Fibroblast of mammary gland (primary cell): ENCODE results near the gene POU6F2.

ENCODE experiments used
- DNase-seq: peaks from one replicate; pipeline ENCODE4 v3.0.0-alpha.2; 2010; ENCODE audit warnings: low read depth
- H3K4me3 ChIP-seq: 2 replicates; pipeline ENCODE4 v1.5.1; 2011; ENCODE audit warnings: low read depth, mild to moderate bottlenecking, low read length, moderate library complexity; ENCODE audit not compliant: control insufficient read depth
- CTCF ChIP-seq: conservative IDR thresholded peaks from 2 replicates; pipeline ENCODE4 v1.5.1; 2011; ENCODE audit warnings: low read depth, low read length, inconsistent platforms; ENCODE audit not compliant: control insufficient read depth, insufficient read depth

Gene POU6F2

GRCh38 chr7:39342763-39343162, 365.1 kb downstream of the POU6F2 start:
- H3K4me3 ChIP-seq: no peak overlapping the region
- TF ChIP-seq CTCF: no peak
- no peak for DNase-seq

- H3K4me3 ChIP-seq: no peak overlapping the region
- TF ChIP-seq CTCF: no peak
- no peak for DNase-seq
These were observed 371.9 kb downstream of the POU6F2 start for GRCh38 chr7:39349452-39350123.

GRCh38 chr7:39353615-39354376, 376.1 kb downstream of the POU6F2 start:
- peak; percentile 16 for DNase-seq
- TF ChIP-seq CTCF: no peak
- no peak overlapping the region for H3K4me3 ChIP-seq

- DNase-seq: no peak
- no peak for TF ChIP-seq CTCF
- no peak overlapping the region for H3K4me3 ChIP-seq
These were observed 378.0 kb downstream of the POU6F2 start for GRCh38 chr7:39355664-39356063.

- no peak for TF ChIP-seq CTCF
- no peak overlapping the region for H3K4me3 ChIP-seq
- DNase-seq: peak; percentile 18
These were observed 378.6 kb downstream of the POU6F2 start for GRCh38 chr7:39356172-39356925.

GRCh38 chr7:39357648-39358047, 379.9 kb downstream of the POU6F2 start:
- DNase-seq: no peak
- no peak overlapping the region for H3K4me3 ChIP-seq
- peak; percentile 31 for TF ChIP-seq CTCF
